Heart right ventricle (tissue), 16 donors: ENCODE measurements around the gene GNL2. TPM values are rescaled to one million over a fixed set of nuclear protein-coding genes. Genes with fewer than 3 reads are reported as not detected.

Experiments
- ATAC-seq, 8 donors: fragments of 200-7000 bp; cut with Tn5 transposase; one replicate each; pipeline ENCODE4 v1.9.1; 2020; ENCODE audit warnings: mild to moderate bottlenecking in 8 of 8, moderate library complexity in 8 of 8, moderate number of reproducible peaks in 1 of 8
- DNase-seq, 2 donors: peaks; one replicate each; pipeline ENCODE4 v3.0.0-alpha.2; 2020
- H3K27ac ChIP-seq, 10 donors: fragments of 200-600 bp; sonication (generic) in 2 of 10; one replicate each; pipeline versions ENCODE4 v1.5.0 to v1.8.0; 2020 to 2022; ENCODE audit warnings: mild to moderate bottlenecking in 3 of 10
- H3K27me3 ChIP-seq, 7 donors: fragments of 200-600 bp; one replicate each; pipeline ENCODE4 v1.8.0; 2021 to 2022; ENCODE audit warnings: mild to moderate bottlenecking in 2 of 7
- H3K36me3 ChIP-seq, 9 donors: fragments of 200-600 bp; sonication (generic) in 1 of 9; one replicate each; pipeline versions ENCODE4 v1.5.0 to v1.8.0; 2020 to 2022; ENCODE audit warnings: mild to moderate bottlenecking in 2 of 9
- H3K4me1 ChIP-seq, 9 donors: fragments of 200-600 bp; sonication (generic) in 1 of 9; one replicate each; pipeline versions ENCODE4 v1.5.0 to v1.8.0; 2020 to 2022; ENCODE audit warnings: mild to moderate bottlenecking in 4 of 9
- H3K4me3 ChIP-seq, 10 donors: fragments of 200-600 bp; sonication (generic) in 2 of 10; one replicate each; pipeline versions ENCODE4 v1.5.0 to v1.8.0; 2020 to 2022; ENCODE audit warnings: mild to moderate bottlenecking in 7 of 10, moderate library complexity in 2 of 10
- H3K9me3 ChIP-seq, 11 donors: fragments of 200-600 bp in 10 of 11; sonication (generic) in 2 of 11; one replicate each; pipeline versions ENCODE4 v1.5.0 to v1.8.0; 2013 to 2022; ENCODE audit warnings: mild to moderate bottlenecking in 2 of 11, control low read depth in 1 of 11, moderate library complexity in 1 of 11
- WGBS, 2 donors: extraction: QIAGEN DNeasy Blood & Tissue Kit; methylation state at CpG; one replicate each; pipeline ENCODE4 v1.1.7; 2013; ENCODE audit warnings: inconsistent platforms in 1 of 2; 5-methylcytosine and 5-hydroxymethylcytosine counted together
- intact Hi-C, 10 donors: fragments of 100-400 bp; cut with DNase I; formaldehyde crosslinking; loops; one replicate each; pipeline versions ENCODE4 v1.11.1 to v1.14.2; 2022
- polyA plus RNA-seq, 2 donors: library from polyadenylated mRNA; stranded (reverse); fragments of 200-250 nt; gene quantifications; one replicate each; pipeline ENCODE4 v1.2.3, GENCODE V29; 2013
- total RNA-seq, 10 donors: library from RNA; stranded (reverse); fragmentation: NEBNext Ultra II Directional in 3 of 10; extraction: Animal tissue kit (Norgen Biotek cat#: 25700) in 3 of 10; gene quantifications; one replicate each; pipeline versions ENCODE4 v1.2.1 to v1.2.4, GENCODE V29; 2021 to 2023
- TF ChIP-seq, protein P1 (sequence below), 9 donors: fragments of 200-600 bp; sonication (generic) in 2 of 9; IDR thresholded peaks; one replicate each; pipeline versions ENCODE4 v1.5.0 to v1.8.0; 2021 to 2022; ENCODE audit warnings: antibody characterized with exemption in 9 of 9, mild to moderate bottlenecking in 5 of 9, moderate library complexity in 1 of 9
- donor health status: Arrhythmogenic right ventricular cardiomyopathy.
- donor health status: ischemic (EF 13 %, LVEDD 7.1; RV severe dilation, severe dysfunction).
- donor health status: healthy with polysubstance abuse.
- donor health status: DM: no; HTN: yes; CAD: no.
- donor health status: DM: no; HTN: no; CAD: no.
- donor health status: ischemic (EF 25% LVEDD 6.9; RV normal size, moderate dysfunction).
- donor health status: ischemic (EF 25% LVEDD 5.7; RV mildly dilated, moderate dysfunction).
- donor health status: healthy.
- donor health status: DM: yes; HTN: yes; CAD: no.
- donor health status: Ischemic cardiomyopathy.
- donor health status: ischemic (EF 35%, LVEDD 5.7; RV mildly dilated, moderate dysfunction).
- donor health status: nonischemic (EF 11% LVEDD 7.7; RV severe dilation, severe dysfunction).
- donor health status: DM: yes; HTN: yes; CAD: no.
- donor health status: PGD.
- donor health status: ischemic (EF 29% LVEDD 5.4; RV normal size, mild dysfunction).
- donor health status: nonischemic (EF 23%, LVEDD 6.1; RV moderate dilation, normal function).

GNL2 gene
- total and polyA plus RNA-seq, 12 donors, result 20.2 to 196 (median 23.1) TPM

DNA sequence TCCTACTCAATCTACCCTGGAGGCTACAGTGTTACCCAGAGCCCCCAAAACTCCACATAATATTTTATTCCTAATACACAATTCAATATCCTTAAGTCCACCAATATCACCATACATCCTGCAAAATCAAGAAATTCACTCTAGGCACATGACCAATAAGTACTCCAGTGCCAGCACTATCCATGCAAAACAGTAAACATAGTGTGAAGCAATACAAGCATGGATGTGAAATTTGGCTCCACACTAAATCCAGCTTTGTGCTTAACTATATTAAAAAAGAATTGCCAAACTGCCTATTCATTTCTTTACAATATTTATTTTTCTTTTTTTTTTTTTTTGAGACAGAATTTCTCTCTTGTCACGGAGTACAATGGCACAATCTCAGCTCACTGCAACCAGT, 78.2 kb downstream of the GNL2 start:
- Histone ChIP-seq H3K4me3 (no peak overlapping the region), H3K27ac (no peak overlapping the region), H3K9me3 (no peaks in the 10 kb centered on the region), H3K4me1 (peaks cover 6 to 23% (median 18%) of the 10 kb centered on the region in 9 donors), H3K36me3 (peaks cover 0 to 9% (median 0%) of the 10 kb centered on the region in 9 donors), H3K27me3 (peaks cover 0 to 5% (median 0%) of the 10 kb centered on the region in 7 donors)
- 91 to 100% methylated on average over 1 of the region's 1 CpG for WGBS, 2 donors
- intact Hi-C loops, result loop anchor here in 3 of 10 donors (2.0 to 10.0 kb wide), 2 partner anchors 35 to 77 kb away; partner anchors contain the start of gene GNL2 (in 2 of the 3)
- no peak for DNase-seq
- ATAC-seq, result no peak
- TF ChIP-seq, protein P1, sequence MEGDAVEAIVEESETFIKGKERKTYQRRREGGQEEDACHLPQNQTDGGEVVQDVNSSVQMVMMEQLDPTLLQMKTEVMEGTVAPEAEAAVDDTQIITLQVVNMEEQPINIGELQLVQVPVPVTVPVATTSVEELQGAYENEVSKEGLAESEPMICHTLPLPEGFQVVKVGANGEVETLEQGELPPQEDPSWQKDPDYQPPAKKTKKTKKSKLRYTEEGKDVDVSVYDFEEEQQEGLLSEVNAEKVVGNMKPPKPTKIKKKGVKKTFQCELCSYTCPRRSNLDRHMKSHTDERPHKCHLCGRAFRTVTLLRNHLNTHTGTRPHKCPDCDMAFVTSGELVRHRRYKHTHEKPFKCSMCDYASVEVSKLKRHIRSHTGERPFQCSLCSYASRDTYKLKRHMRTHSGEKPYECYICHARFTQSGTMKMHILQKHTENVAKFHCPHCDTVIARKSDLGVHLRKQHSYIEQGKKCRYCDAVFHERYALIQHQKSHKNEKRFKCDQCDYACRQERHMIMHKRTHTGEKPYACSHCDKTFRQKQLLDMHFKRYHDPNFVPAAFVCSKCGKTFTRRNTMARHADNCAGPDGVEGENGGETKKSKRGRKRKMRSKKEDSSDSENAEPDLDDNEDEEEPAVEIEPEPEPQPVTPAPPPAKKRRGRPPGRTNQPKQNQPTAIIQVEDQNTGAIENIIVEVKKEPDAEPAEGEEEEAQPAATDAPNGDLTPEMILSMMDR (IDR thresholded peaks at IDR 0.05), result no peak

Other genes starting within 250 kb of the GNL2 start
- 10 to 100 TPM in 1 of 10 donors, 1 to 10 TPM in 9; 2.9 to 10.9 (median 4.9) TPM for gene ZC3H12A, start 121.4 kb downstream of the GNL2 start, total RNA-seq
- gene ZC3H12A, start 121.4 kb downstream of the GNL2 start, polyA plus RNA-seq, result 1 to 10 TPM; 4.5 to 5.2 TPM
- gene MEAF6, start 81.2 kb downstream of the GNL2 start, total RNA-seq, result 10 to 100 TPM; 27.8 to 59.9 (median 38.0) TPM
- gene MEAF6, start 81.2 kb downstream of the GNL2 start, polyA plus RNA-seq, result 10 to 100 TPM; 33.8 to 34.0 TPM
- gene SNIP1, start 41.6 kb downstream of the GNL2 start, total RNA-seq, result 10 to 100 TPM in 3 of 10 donors, 1 to 10 TPM in 7; 6.0 to 12.1 (median 9.2) TPM
- gene SNIP1, start 41.6 kb downstream of the GNL2 start, polyA plus RNA-seq, result 1 to 10 TPM; 3.2 to 4.4 TPM
- gene DNALI1, start 39.0 kb downstream of the GNL2 start, total RNA-seq, result 1 to 10 TPM; 2.1 to 7.7 (median 4.0) TPM
- gene DNALI1, start 39.0 kb downstream of the GNL2 start, polyA plus RNA-seq, result 1 to 10 TPM; 1.9 to 9.4 TPM
- under 1 TPM in 2 of 10 donors, not detected in 8; 0.10 to 0.35 TPM for gene RSPO1, start 39.0 kb upstream of the GNL2 start, total RNA-seq
- gene RSPO1, start 39.0 kb upstream of the GNL2 start, polyA plus RNA-seq, result under 1 TPM in 1 of 2 donors, not detected in 1; 0.03 TPM
- gene CDCA8, start 96.6 kb upstream of the GNL2 start, total RNA-seq, result 1 to 10 TPM in 1 of 10 donors, under 1 TPM in 8, not detected in 1; 0.09 to 2.9 (median 0.42) TPM
- gene CDCA8, start 96.6 kb upstream of the GNL2 start, polyA plus RNA-seq, result under 1 TPM; 0.29 to 0.41 TPM
- under 1 TPM in 4 of 10 donors, not detected in 6; 0.04 to 0.15 (median 0.06) TPM for gene EPHA10, start 169.2 kb upstream of the GNL2 start, total RNA-seq
- gene EPHA10, start 169.2 kb upstream of the GNL2 start, polyA plus RNA-seq, result under 1 TPM; 0.04 to 0.15 TPM
- gene MANEAL, start 197.9 kb upstream of the GNL2 start, total RNA-seq, result 1 to 10 TPM in 8 of 10 donors, under 1 TPM in 2; 0.69 to 3.1 (median 1.6) TPM
- under 1 TPM; 0.66 to 0.75 TPM for gene MANEAL, start 197.9 kb upstream of the GNL2 start, polyA plus RNA-seq
- gene C1orf122, start 211.9 kb upstream of the GNL2 start, total RNA-seq, result 10 to 100 TPM; 37.8 to 53.0 (median 46.0) TPM
- 10 to 100 TPM; 45.9 to 48.1 TPM for gene C1orf122, start 211.9 kb upstream of the GNL2 start, polyA plus RNA-seq
- 1 to 10 TPM; 3.3 to 9.1 (median 5.5) TPM for gene YRDC, start 212.3 kb upstream of the GNL2 start, total RNA-seq
- 10 to 100 TPM in 1 of 2 donors, 1 to 10 TPM in 1; 4.3 to 15.9 TPM for gene YRDC, start 212.3 kb upstream of the GNL2 start, polyA plus RNA-seq